Measurements from ENCODE around the gene C1QTNF5. TPM values are rescaled to one million over a fixed set of nuclear protein-coding genes. Genes with fewer than 3 reads are reported as not detected.

Gene C1QTNF5
- total and polyA plus RNA-seq, 2 of the 8 experiments (the other 6 are each of a cell fraction or from before 2014, with no cell fraction given), result 2.2 to 2.7 TPM

DNA sequence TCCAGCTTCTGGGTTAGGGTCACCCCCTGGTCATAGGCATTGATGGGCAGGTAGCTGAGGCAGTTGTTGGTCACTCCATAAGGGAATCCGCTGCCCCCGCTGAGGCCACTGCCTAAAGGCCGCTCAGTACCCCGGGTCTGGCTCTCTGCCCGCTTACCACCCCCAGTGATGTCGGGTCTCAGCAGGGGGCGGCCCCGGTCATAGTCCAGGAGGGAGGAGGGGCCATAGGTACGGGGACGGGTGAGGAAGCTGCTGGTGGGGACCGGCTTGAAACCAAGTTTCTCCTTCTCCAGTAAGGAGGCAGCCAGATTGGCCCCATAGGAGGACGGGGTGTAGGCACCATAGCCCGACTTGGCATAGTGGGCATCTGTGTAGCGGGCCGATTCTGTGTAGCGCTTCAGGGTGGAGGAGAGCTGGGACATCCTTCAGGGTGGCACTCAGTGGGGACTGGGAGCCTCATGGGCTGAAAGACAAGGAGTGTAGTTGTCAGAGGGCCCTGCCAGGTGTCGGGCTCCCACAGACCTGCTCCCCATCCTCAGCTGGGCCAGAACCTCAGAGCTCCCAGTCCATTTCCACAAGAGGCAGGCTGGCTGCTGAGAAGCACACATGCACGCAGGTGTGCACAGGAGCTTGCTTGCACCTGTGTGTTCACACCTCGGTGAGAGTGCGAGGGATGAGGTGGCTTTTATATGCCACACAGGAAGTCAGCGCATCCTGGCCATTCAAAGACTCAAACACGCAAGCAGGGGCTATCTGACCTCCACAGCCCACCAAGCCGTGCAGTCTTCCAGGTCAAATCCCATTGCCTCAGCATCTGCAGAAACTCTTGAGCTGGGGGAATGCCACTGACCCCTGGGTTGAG lies 32.6 kb upstream of the C1QTNF5 start:
- H3K23me2 ChIP-seq (ENCODE audit: low read depth, low read length), result no peaks in the 10 kb centered on the region

More for the DNA sequence above, 32.6 kb upstream of the C1QTNF5 start:
- DNase-seq (ENCODE audit: low read depth in 1 of 2, low spot score in 2 of 2) (no peak), FAIRE-seq (no peak)
- 83% methylated on average over 22 of the region's 23 CpGs; no CpG with 5 or more reads in 1 of the 2 experiments for WGBS, 2 experiments (ENCODE audit: extremely low coverage in 1 of 2, insufficient coverage in 1 of 2, insufficient read length in 1 of 2, insufficient replicate concordance in 2 of 2, low coverage in 1 of 2, low lambda C conversion rate in 2 of 2, missing lambda C conversion rate in 1 of 2)
- Histone ChIP-seq H3K9me3 (ENCODE audit: insufficient read depth in 2 of 2, low read depth in 1 of 2, low read length in 1 of 2) (no peaks in the 10 kb centered on the region), H4K20me1 (replicated peaks in 1 of 2; ENCODE audit: control insufficient read depth in 1 of 2, insufficient read depth in 2 of 2, low read length in 2 of 2) (peaks cover 0 to 5% of the 10 kb centered on the region in 2 experiments), H2BK15ac (ENCODE audit: low read length) (peak overlapping the region; percentile 23; the same call in 1 of the 2 replicates), H3K36me3 (ENCODE audit: control insufficient read depth in 2 of 4, insufficient read depth in 4 of 4, low read length in 3 of 4) (no peaks in the 10 kb centered on the region), H4K5ac (ENCODE audit: insufficient read length, low read depth, low read length) (no peak overlapping the region), H4K91ac (replicated peaks; ENCODE audit: insufficient read length, low read length) (no peak overlapping the region), H3K27me3 (replicated peaks in 1 of 4; ENCODE audit: control insufficient read depth in 3 of 4, extremely low read depth in 1 of 4, insufficient read depth in 3 of 4, low read length in 3 of 4) (peaks cover 0 to 3% (median under 1%) of the 10 kb centered on the region in 4 experiments; a peak in 3 of 7 replicates), H3K27ac (ENCODE audit: low read depth, low read length) (no peak overlapping the region), H3K79me1 (ENCODE audit: low read depth, low read length) (no peaks in the 10 kb centered on the region), H2AFZ (ENCODE audit: low read length) (no peak overlapping the region), H2BK20ac (ENCODE audit: low read length) (no peak overlapping the region), H3K14ac (ENCODE audit: insufficient read length) (no peak overlapping the region), H3K23ac (ENCODE audit: insufficient read length) (no peak overlapping the region), H4K8ac (ENCODE audit: extremely low read depth, insufficient read depth, low read length) (peak overlapping the region; percentile 64), H3K18ac (ENCODE audit: extremely low read depth, low read length) (no peak overlapping the region), H3K56ac (replicated peaks; ENCODE audit: insufficient read length, low read depth, low read length) (no peak overlapping the region), H3K4ac (replicated peaks; ENCODE audit: insufficient read length, low read depth, low read length) (no peak overlapping the region), H2AK5ac (ENCODE audit: low read depth, low read length) (no peak overlapping the region), H2BK12ac (ENCODE audit: low read depth, low read length) (no peak overlapping the region), H3K4me1 (replicated peaks in 1 of 4; ENCODE audit: control insufficient read depth in 3 of 4, insufficient read depth in 4 of 4, low read length in 3 of 4) (peaks cover 6 to 46% (median 31%) of the 10 kb centered on the region in 4 experiments), H2BK120ac (replicated peaks; ENCODE audit: low read depth, low read length) (no peak overlapping the region), H3K4me2 (ENCODE audit: insufficient read depth in 1 of 2, low read depth in 2 of 2, low read length in 2 of 2) (no peak overlapping the region), H2BK5ac (ENCODE audit: low read depth, low read length) (no peak overlapping the region; the same call in 1 of the 2 replicates), H3K4me3 (ENCODE audit: extremely low read depth in 1 of 4, insufficient read depth in 2 of 4, low read depth in 3 of 4, low read length in 4 of 4) (no peak overlapping the region), H3K9ac (replicated peaks in 1 of 4; ENCODE audit: extremely low read depth in 1 of 4, low read depth in 3 of 4, low read length in 3 of 4) (no peak overlapping the region), H3K79me2 (ENCODE audit: control insufficient read depth in 1 of 2, insufficient read depth in 2 of 2, low read length in 2 of 2) (no peaks in the 10 kb centered on the region)
- CTCF ChIA-PET (ENCODE audit: partially characterized antibody), result interaction anchor here (0.6 to 26.3 kb wide), 30 partner anchors 11 to 682 kb away, joined by 3 to 474 read pairs (median 4); partner anchors contain the start of genes C1QTNF5, C2CD2L, MFRP and USP2
- TF ChIP-seq, protein P1, sequence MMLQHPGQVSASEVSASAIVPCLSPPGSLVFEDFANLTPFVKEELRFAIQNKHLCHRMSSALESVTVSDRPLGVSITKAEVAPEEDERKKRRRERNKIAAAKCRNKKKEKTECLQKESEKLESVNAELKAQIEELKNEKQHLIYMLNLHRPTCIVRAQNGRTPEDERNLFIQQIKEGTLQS (IDR thresholded peaks at IDR 0.05; ENCODE audit: insufficient read depth, low read depth, low read length), result no peak
- TF ChIP-seq USF2 (IDR thresholded peaks at IDR 0.05; ENCODE audit: low read length), result no peak
- no peak for TF ChIP-seq POU5F1 (IDR thresholded peaks at IDR 0.05; ENCODE audit: low read depth, low read length)
- TF ChIP-seq CTBP2 (IDR thresholded peaks at IDR 0.05; ENCODE audit: borderline replicate concordance, insufficient read depth, insufficient read length, low read length), result no peak
- no peak for TF ChIP-seq HDAC6 (IDR thresholded peaks at IDR 0.05; ENCODE audit: low read depth, low read length)
- no peak for TF ChIP-seq ATF2 (IDR thresholded peaks at IDR 0.05; ENCODE audit: low read length)
- POLR2A ChIA-PET (ENCODE audit: partially characterized antibody), result interaction anchor here (0.7 to 6.6 kb wide), 6 partner anchors 9 to 45 kb away, joined by 3 to 32 read pairs (median 5); no protein-coding TSS in a partner anchor

Measured in H1 (cell line).